Colonic mucosa (tissue), 4 donors: ENCODE measurements around the gene NBAS. TPM values are rescaled to one million over a fixed set of nuclear protein-coding genes. Genes with fewer than 3 reads are reported as not detected.

Experiments
- DNase-seq: peaks from one replicate; pipeline ENCODE4 v3.0.0-alpha.2; 2020
- H3K27ac ChIP-seq: fragments of 200-600 bp; one replicate; pipeline ENCODE4 v1.8.0; 2021
- H3K27me3 ChIP-seq: fragments of 200-600 bp; one replicate; pipeline ENCODE4 v1.8.0; 2021
- H3K36me3 ChIP-seq: fragments of 200-600 bp; one replicate; pipeline ENCODE4 v1.8.0; 2021
- H3K4me1 ChIP-seq: fragments of 200-600 bp; one replicate; pipeline ENCODE4 v1.8.0; 2021; ENCODE audit warnings: mild to moderate bottlenecking
- H3K4me3 ChIP-seq: fragments of 200-600 bp; one replicate; pipeline ENCODE4 v1.8.0; 2021
- H3K9ac ChIP-seq, 2 donors: one replicate each; pipeline ENCODE4 v1.7.0; 2013; ENCODE audit warnings: control low read depth in 2 of 2, low read depth in 2 of 2, low read length in 2 of 2
- H3K9me3 ChIP-seq: fragments of 200-600 bp; one replicate; pipeline ENCODE4 v1.8.0; 2021
- CTCF ChIP-seq: fragments of 200-600 bp; IDR thresholded peaks from one replicate; pipeline ENCODE4 v1.8.0; 2022; ENCODE audit warnings: antibody characterized with exemption, mild to moderate bottlenecking
- intact Hi-C: fragments of 100-400 bp; cut with DNase I; formaldehyde crosslinking; loops from one replicate; pipeline ENCODE4 v1.14.1; 2022
- total RNA-seq, 2 donors: library from RNA; stranded (reverse); fragmentation: NEBNext Ultra II Directional in 1 of 2; extraction: Animal tissue kit (Norgen Biotek cat#: 25700) in 1 of 2; gene quantifications; one replicate each; pipeline ENCODE4 v1.2.1, GENCODE V29; 2021
- donor health status: healthy.
- donor health status: DM: no; HTN: no; CAD: no.
- donor health status: DM: no; HTN: no; CAD: no.

Gene NBAS
- total RNA-seq, 2 donors from 2014 or later: 34.4 to 38.9 TPM

- DNase-seq: no peak
- TF ChIP-seq CTCF: no peak
- intact Hi-C loops: no loop called here
- no peaks in the 10 kb centered on the region for H3K27me3 ChIP-seq
- H3K9ac ChIP-seq: no peak overlapping the region
- H3K4me3 ChIP-seq: no peak overlapping the region
- peaks cover 3% of the 10 kb centered on the region for H3K36me3 ChIP-seq
- H3K9me3 ChIP-seq: no peaks in the 10 kb centered on the region
- H3K4me1 ChIP-seq: no peaks in the 10 kb centered on the region
- no peak overlapping the region for H3K27ac ChIP-seq
Measured at GRCh38 chr2:15279201-15279876, 281.8 kb downstream of the NBAS start.

DNA sequence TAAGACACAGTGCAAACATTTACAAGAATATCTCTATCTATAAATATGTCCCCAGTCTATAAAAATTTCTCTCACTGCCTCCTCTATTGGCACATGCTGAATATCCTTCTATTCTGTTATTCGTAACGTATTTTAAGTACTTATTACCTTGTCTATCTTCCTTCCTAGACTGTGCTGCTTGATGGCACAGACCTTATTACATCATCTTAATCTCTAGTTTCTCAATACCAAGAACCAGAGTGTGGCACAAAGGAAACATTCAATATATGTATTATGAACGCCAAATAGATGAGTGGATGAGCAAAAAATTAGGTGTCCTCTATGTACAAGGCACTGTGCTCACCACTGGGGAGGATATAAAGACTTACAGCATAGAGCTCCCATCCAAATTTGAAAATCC, 282.8 kb downstream of the NBAS start:
- intact Hi-C loops: no loop called here
- no peak overlapping the region for H3K9ac ChIP-seq
- no peaks in the 10 kb centered on the region for H3K27me3 ChIP-seq
- DNase-seq: no peak
- no peaks in the 10 kb centered on the region for H3K9me3 ChIP-seq
- peaks cover 3% of the 10 kb centered on the region for H3K36me3 ChIP-seq
- H3K4me1 ChIP-seq: no peaks in the 10 kb centered on the region
- no peak overlapping the region for H3K27ac ChIP-seq
- TF ChIP-seq CTCF: no peak
- H3K4me3 ChIP-seq: no peak overlapping the region

DNA sequence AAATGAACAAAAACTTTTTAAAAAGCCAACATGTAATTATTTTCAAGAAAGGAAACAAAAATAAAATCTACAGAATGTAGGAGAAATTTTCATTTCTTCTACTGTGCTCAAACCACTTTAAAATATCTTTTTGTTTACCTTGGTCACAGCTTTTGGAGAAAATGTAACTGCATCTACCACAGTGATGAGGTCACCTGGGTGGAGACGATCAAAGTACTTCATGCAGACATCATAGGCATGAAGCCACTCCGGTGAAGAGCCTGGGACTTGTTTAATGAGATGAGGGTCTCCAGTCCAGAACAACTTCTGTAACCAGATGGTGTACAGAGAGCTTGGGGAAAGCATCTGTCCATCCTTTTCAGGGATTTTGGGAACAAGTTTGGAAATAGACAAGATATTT, 285.8 kb downstream of the NBAS start:
- no peak for DNase-seq

GRCh38 chr2:15273452-15273851, 287.7 kb downstream of the NBAS start:
- no peak overlapping the region for H3K9ac ChIP-seq
- intact Hi-C loops: no loop called here
- H3K27me3 ChIP-seq: no peaks in the 10 kb centered on the region
- H3K4me3 ChIP-seq: no peak overlapping the region
- DNase-seq: no peak
- H3K4me1 ChIP-seq: no peaks in the 10 kb centered on the region
- H3K9me3 ChIP-seq: no peaks in the 10 kb centered on the region
- H3K27ac ChIP-seq: no peak overlapping the region
- no peak for TF ChIP-seq CTCF
- H3K36me3 ChIP-seq: no peaks in the 10 kb centered on the region

More for the DNA sequence above, 285.8 kb downstream of the NBAS start:
- Histone ChIP-seq H3K9ac (no peak overlapping the region), H3K4me1 (no peaks in the 10 kb centered on the region), H3K27ac (no peak overlapping the region), H3K9me3 (no peaks in the 10 kb centered on the region), H3K27me3 (no peaks in the 10 kb centered on the region), H3K36me3 (no peaks in the 10 kb centered on the region), H3K4me3 (no peak overlapping the region)
- intact Hi-C loops: no loop called here
- TF ChIP-seq CTCF: no peak

- no peak overlapping the region for H3K9ac ChIP-seq
- H3K27ac ChIP-seq: no peak overlapping the region
- H3K27me3 ChIP-seq: no peaks in the 10 kb centered on the region
- intact Hi-C loops: no loop called here
- no peak overlapping the region for H3K4me3 ChIP-seq
- DNase-seq: no peak
- H3K36me3 ChIP-seq: no peaks in the 10 kb centered on the region
- no peaks in the 10 kb centered on the region for H3K9me3 ChIP-seq
- TF ChIP-seq CTCF: no peak
- no peaks in the 10 kb centered on the region for H3K4me1 ChIP-seq
Measured at GRCh38 chr2:15272942-15273341, 288.2 kb downstream of the NBAS start.
